Amygdala (tissue), 56 donors: Measurements from ENCODE around the gene PDZD2.
"Not testable (repeated sequence)": the region's sequence is repeated elsewhere in the genome, so short reads cannot be mapped to it uniquely, and the experiment has no call there.

Source experiments
- DNase-seq, 56 donors: peaks; one replicate each; lab custom pipeline; 2025; lab: John Stamatoyannopoulos, UW

The PDZD2 gene

GRCh38 chr5:31761877-31762276, 122.9 kb downstream of the PDZD2 start:
- DNase-seq, result no peak

- DNase-seq, result no peak
Measured at GRCh38 chr5:31763424-31763823, 124.5 kb downstream of the PDZD2 start.

- not testable (repeated sequence) for DNase-seq
Measured at GRCh38 chr5:31764687-31765086, 125.8 kb downstream of the PDZD2 start.

DNA sequence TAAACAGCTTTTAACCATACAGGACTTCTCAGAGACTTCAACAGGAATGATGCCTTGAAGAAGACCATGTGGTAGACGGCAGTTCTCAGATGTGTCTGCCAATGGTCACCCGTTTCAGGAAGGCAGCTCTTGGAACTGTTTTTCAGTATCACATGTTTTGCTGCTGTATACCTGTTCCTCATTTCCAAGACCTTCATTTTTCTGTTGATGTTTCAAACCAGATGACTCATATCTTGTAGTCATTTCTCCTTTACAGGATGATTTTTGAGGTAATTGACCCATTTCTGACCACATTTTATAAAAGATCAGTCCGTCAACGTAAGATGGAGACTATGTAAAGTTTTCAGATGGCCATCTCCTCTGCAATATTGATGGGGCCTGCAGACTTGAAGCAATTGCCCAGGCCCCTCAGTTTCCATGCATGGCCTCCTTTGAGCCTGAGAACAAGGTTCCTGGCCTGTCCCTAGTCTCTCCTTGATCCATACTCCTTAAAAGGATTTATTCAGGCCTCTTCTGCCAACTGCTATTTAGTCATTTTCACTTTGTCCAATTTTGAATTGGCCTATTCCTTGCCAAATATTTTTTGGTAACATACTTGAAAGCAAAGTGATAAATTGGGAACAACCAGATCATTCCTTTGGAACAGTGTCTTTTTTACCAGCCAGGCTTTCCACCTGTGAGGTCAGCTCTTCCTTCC, 128.6 kb downstream of the PDZD2 start:
- no peak for DNase-seq

GRCh38 chr5:31768046-31768445, 129.1 kb downstream of the PDZD2 start:
- no peak for DNase-seq

GRCh38 chr5:31768784-31769183, 129.9 kb downstream of the PDZD2 start:
- no peak for DNase-seq

GRCh38 chr5:31769530-31769929, 130.6 kb downstream of the PDZD2 start:
- DNase-seq, result no peak

DNA sequence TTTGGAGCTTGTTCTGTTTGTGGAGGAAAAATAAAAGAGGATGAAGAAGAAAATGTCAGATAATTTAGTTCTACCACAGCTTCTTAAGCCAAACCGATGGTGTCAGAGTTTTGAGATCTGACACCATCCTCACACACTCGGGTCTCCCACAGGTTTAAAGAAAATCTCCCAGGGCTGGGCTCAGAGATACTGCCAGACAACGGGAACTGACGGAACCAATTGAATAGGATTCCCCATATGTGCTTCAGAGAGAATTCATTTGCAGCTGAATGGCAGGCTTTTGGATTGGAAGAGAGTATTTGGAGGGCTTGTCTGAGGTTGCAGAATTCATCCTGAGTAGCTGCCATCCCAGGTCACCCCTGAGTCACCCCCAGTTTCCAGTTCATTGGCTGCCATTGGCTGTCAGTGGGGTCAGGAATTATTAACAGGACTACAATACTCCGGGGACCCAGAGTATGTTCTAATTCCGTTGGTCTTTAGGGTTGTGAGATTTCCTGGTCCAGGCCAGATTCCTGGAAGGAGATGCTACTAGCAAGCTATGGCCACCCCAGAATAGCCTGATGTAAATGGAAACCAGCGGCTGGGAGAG, 131.3 kb downstream of the PDZD2 start:
- no peak for DNase-seq

GRCh38 chr5:31770998-31771397, 132.1 kb downstream of the PDZD2 start:
- DNase-seq, result no peak

DNA sequence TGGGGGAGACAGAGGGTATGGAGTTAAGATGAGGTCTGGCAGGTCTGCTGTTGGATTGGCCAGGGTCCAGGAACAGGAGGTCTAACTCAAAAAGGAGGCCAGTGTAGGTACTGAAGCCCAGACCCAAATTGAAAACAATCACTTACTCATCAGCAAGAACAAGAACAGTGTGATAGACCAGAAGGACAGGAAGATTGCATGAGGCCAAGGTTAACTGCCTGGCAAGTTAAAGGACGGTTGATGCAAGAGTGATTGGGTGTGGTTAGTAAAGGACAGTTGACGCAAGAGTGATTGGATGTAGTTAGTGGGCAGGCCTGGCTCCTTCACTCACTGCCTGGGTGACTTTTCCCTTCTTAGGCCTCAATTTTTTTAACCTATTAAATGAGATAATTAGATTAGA, 132.6 kb downstream of the PDZD2 start:
- DNase-seq, result no peak

GRCh38 chr5:31776294-31776693, 137.4 kb downstream of the PDZD2 start:
- not testable (repeated sequence) for DNase-seq

DNA sequence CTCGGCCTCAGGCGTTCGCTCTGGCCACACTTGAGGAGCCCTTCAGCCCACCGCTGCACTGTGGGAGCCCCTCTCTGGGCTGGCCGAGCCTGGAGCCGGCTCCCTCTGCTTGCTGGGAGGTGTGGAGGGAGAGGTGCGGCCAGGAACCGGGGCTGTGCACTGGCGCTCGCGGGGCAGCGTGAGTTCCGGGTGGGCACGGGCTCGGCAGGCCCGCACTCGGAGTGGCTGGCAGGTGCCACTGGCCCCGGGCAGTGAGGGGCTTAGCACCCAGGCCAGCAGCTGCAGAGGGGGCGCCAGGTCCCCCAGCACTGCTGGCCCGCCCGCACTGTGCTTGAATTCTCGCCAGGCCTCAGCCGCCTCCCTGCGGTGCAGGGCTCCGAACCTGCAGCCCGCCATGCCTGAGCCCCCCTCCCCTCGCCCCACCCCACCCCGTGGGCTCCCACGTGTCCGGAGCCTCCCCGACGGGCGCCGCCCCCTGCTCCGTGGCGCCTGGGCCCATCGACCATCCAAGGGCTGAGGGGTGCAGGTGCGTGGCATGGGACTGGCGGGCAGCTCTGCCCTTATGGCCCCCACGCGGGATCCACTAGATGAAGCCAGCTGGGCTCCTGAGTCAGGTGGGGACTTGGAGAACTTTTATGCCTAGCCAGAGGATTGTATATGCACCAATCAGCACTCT, 138.2 kb downstream of the PDZD2 start:
- no peak for DNase-seq

GRCh38 chr5:31781772-31782171, 142.8 kb downstream of the PDZD2 start:
- DNase-seq, result no peak

GRCh38 chr5:31783086-31783645, 144.2 kb downstream of the PDZD2 start:
- no peak for DNase-seq

GRCh38 chr5:31783731-31784130, 144.8 kb downstream of the PDZD2 start:
- DNase-seq, result no peak

- DNase-seq, result no peak
Measured at GRCh38 chr5:31786090-31786631, 147.2 kb downstream of the PDZD2 start.

GRCh38 chr5:31794009-31794408, 155.1 kb downstream of the PDZD2 start:
- no peak for DNase-seq

DNA sequence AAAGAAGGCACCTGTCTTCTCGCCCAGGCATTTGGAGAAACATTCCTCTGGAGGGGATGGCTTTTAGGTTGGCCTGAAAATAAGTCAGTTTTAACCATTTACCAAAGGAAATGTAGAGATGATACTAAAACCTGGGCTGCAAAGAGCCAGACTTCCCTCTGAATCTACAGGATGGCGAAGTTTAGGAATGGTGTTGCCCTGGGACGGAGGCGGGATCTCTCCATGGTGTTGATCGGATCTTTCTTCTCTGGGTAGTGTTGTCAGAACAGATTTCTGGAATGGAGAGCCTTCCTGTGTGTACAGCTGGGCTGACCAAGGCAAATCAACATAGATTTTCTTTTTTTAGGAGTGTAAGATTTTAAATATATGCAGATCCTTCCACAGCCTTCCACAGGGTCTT, 159.2 kb downstream of the PDZD2 start:
- no peak for DNase-seq

DNA sequence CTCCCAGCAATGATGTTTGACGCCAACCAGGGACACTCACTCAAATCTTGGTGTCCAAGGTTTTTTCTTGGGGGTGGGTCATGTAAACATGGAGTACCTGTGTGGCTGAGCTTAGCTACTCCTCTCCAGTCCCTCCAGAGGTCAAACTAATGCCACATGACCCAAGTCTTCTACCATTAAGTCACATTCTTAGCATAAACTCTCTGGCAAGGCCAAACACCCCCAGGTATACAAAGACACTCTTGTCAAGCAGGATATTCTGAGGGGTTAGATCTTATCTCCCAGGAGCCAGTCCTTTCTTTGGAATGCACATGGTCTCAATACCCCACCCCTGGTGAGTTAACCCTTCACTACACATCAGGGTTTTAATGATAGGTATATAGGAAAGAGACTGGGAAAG, 161.4 kb downstream of the PDZD2 start:
- no peak for DNase-seq

- DNase-seq, result no peak
Measured at GRCh38 chr5:31805785-31806400, 167.0 kb downstream of the PDZD2 start.

DNA sequence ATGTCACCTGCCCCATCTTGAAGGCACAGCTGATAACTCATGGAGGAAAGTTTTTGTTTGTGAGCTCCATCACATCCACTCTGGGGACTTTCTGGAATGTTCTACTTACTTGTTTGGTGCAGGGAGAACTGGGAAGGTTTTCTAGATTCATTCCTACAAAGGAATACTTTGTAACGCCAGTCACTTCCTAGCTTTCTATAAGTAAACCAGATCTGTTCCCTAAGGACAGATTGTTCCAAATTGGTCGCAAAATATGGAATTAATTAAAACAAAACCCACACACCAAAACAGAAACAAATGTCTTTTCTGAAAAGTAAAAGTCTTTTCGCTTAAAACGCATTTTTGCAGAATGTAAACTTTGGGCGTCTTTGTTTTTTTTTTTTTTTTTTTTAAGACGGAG, 167.6 kb downstream of the PDZD2 start:
- DNase-seq, result no peak
